ENCODE results near the gene GPATCH2L.

Gene GPATCH2L

DNA sequence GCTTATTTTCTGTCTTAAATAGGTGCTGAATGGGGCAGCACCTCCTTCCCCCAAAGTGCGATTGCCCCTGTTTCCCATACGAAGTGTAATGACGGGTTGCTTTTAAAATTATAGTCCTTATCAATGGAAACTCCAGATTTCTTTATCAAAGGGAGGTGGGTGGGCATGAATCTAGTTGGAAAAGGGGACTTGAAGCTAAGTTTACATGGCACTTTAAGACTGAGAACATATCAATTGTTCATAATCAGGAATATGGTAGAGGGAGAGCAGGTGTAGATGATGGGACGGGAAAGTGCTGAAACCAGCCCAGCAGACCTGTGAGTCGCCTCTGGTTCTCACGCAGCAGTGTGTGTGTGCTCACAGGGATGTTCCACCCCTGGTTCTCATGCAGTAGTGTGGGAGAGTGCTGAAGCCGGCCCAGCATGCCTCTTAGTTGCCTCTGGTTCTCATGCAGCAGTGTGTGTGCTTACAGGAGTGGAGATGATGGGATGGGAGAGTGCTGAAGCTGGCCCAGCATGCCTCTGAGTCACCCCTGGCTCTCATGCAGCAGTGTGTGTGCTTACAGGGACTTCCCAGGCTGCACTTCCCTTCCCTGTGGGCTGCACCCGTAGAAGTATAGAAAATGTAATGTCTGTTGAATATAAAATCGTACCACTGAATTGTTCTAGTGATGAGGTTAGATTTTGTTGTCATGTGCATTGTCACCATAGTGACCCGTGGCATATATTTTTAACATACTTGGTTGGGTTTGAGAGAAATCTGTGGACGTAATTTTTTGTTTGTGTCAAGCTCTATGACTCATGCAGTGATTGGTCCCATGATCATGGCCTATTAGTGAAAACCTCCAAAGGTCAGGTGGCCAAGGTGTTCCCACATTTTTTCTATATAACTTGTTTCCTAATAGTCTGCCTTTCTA is 51.6 kb downstream of the GPATCH2L start:
- DNase-seq = no peak

- DNase-seq = no peak
These were observed 52.9 kb downstream of the GPATCH2L start for GRCh38 chr14:76204461-76205230.

- no peak for DNase-seq
These were observed 54.0 kb downstream of the GPATCH2L start for GRCh38 chr14:76205708-76206107.

- no peak for DNase-seq
These were observed 56.6 kb downstream of the GPATCH2L start for GRCh38 chr14:76208340-76208739.

GRCh38 chr14:76212242-76212641 is 60.5 kb downstream of the GPATCH2L start:
- DNase-seq = no peak

DNA sequence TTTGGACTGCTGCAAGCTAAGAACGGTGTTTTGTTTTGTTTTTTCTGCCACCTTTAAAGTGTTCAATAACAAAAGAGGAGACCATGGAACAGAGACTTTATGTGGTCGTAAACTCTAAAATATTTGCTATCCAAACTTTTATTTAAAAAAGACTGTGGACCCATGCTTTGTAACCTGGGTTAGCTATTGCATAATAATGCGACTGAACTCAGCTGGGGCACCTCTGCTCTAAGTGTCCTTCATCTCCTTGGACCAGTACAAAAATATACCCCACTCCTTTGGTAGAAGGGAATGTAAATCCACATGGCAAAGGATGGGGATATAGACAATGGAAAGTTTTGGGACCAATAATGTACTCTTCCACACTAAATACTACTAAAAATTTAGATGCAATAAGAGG is 65.5 kb downstream of the GPATCH2L start:
- DNase-seq = no peak

- DNase-seq = no peak
These were observed 66.9 kb downstream of the GPATCH2L start for GRCh38 chr14:76218662-76219061.

GRCh38 chr14:76219873-76220272 is 68.2 kb downstream of the GPATCH2L start:
- no peak for DNase-seq

GRCh38 chr14:76227450-76228050 is 75.8 kb downstream of the GPATCH2L start:
- no peak for DNase-seq

- DNase-seq = no peak
These were observed 76.4 kb downstream of the GPATCH2L start for GRCh38 chr14:76228138-76228537.

- no peak for DNase-seq
These were observed 81.1 kb downstream of the GPATCH2L start for GRCh38 chr14:76232800-76233199.

DNA sequence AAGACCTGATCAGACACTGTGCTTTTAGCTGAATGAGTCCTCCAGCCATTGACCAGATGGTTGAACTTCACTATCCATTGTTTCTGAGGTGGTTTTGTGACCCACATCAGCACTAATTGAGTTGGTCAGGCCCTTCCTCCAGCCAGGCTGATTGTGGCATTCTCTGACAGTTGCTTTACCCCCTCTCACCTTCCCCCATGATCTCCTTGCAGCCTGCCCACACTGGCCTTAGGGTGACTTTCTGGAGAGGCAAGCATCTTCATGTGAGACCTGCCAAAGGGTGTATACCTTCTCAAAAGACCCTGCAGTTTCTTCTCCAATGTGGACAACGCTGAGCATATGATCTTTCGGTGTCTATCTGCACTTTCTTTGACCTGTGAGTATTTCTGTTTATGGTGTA is 83.9 kb downstream of the GPATCH2L start:
- no peak for DNase-seq

- DNase-seq = no peak
These were observed 84.7 kb downstream of the GPATCH2L start for GRCh38 chr14:76236172-76237130.

GRCh38 chr14:76237349-76237990 is 85.7 kb downstream of the GPATCH2L start:
- DNase-seq = no peak

GRCh38 chr14:76245097-76245496 is 93.4 kb downstream of the GPATCH2L start:
- no peak for DNase-seq

- peak; percentile 7 for DNase-seq
These were observed 98.6 kb downstream of the GPATCH2L start for GRCh38 chr14:76250302-76250701.

DNA sequence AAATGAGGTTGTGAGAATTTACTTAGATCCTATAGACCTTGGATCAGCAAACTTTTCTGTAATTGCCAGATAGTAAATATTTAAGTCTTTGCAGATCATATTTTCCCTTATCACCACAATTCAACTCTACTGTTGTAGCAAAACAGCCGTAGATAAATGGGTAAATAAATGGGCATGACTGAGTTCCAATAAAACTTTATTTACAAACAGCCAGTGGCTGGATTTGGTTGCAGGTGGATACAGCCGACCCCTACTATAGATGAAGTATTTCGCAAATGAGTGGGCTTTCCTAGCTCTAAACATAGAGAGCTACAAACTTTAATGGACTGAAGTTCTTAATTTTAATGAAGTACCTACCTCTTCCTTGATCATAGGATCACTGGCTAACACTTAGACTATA is 100.7 kb downstream of the GPATCH2L start:
- DNase-seq = no peak

DNA sequence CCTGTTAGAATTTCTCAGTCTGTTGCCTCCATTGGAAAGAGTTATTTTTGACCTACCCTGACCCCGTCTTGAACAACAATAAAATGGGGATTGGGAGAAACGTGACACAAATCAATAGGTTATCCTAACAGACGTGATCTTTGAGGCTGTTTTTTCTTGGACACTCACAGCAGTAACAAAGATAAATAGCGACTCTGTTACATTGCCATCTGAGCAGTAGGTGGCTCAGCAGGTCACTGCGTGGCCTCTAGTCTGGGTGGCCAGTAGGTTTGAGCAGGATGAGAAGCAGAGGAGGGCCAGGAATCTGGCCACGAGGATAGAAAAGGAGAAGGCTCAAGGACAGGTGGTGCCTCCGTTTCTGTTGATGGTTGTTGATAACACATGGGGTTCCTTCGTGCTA is 101.4 kb downstream of the GPATCH2L start:
- no peak for DNase-seq

DNA sequence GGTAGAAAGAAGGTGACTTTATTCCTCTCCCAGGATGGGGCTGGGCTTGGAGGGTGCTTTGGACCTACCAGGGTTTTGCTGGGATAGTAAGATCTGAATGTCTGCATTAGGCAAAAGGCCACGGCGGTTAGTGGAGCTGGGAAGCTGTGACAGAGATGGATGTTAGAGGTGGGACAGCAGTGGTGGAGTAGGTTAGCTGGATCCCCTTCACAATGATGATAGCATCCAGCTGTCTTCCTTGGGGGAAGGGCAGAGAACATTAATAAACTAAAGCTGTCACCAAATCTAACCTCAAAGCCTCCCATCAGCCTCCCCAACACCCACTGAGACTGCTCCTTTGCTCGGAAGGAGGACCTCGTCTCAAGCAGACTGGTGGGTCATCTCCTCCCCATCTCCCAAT is 104.8 kb downstream of the GPATCH2L start:
- no peak for DNase-seq

DNA sequence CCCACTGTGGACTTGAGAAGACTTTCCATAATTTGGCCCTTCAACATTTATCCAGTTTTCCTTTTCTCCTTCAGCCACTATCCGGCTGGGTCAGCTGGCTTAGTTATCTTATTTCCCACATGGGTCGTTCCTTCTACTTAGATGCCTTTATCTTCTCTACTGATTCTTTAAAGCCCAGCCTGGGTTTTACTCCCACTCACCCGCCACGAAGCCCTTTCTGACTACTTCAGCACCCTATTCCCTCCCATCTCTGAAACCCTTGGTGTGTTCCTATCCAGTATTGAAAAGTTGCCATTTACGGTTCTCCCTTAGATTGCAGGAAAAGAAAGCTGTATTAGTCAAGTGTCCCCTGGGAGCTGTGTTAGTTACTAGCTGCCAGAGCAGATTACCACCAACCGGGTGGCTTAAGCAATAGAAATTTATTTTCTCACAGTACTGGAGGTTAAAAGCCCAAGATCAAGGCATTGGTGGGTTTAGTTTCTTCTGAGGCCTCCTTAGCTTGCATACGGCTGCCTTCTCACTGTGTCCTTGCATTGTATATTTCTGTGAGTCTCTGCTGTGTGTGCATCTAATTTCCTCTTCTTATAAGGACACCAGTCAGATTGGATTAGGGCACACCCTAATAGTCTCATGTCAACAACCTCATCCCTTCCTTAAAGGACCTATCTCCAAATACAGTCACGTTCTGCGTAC is 105.5 kb downstream of the GPATCH2L start:
- no peak for DNase-seq

- DNase-seq = no peak
These were observed 106.2 kb downstream of the GPATCH2L start for GRCh38 chr14:76257842-76258397.

Data from NCI-H1092 treated with DMSO at 0.1 percent for 48 hours (cell line).